Measurements from ENCODE around the gene ATP2C2.

Gene ATP2C2

DNA sequence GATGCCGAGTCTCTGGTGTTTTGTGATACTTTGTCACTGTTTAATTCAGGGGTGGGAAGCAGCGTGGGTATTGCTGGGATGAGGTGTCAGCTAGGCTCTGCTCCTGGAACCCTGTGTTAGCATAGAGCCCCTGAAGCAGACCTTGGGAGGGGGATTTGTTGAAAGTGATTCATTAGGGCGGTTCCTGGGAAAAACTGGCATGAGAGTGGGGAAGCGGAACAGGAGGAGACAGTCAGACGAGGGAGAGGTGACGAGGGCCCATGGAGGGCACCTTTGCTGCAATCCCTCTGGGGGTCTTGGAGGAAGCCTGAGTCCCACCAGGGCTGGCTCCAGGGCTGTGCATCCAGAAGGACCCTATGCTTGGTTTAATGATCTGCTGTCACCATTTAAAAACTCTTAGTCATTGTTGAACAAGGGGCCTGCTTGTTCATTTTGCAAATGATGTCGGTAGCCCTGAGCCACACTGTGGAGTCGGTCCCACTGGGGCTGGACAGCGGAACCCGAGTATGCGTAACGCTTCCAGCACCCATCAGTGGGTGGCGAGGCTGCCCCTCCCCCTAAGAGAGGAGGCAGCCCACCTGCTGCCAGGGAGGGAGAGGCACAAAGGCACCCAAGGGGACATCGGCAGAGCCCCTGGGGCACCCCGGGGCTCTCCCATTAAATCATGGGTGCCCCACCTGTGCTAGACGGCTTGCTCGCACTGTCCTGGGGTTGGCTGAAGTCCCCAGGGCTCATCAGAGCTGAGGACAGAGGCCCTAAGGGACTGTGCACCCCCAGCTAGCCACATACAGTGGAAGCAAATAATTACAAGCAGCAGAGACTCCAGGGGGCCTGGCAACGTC, 38.3 kb upstream of the ATP2C2 start:
- H3K27ac ChIP-seq (ENCODE audit: low read depth, low read length), result no peak overlapping the region
- no peaks in the 10 kb centered on the region for H3F3A ChIP-seq (ENCODE audit: insufficient read depth)
- H4K20me1 ChIP-seq (ENCODE audit: low read depth, low read length), result no peaks in the 10 kb centered on the region
- H3K9me3 ChIP-seq (ENCODE audit: insufficient read depth, low read length), result no peaks in the 10 kb centered on the region
- no peaks in the 10 kb centered on the region for H3K9me2 ChIP-seq (replicated peaks; ENCODE audit: insufficient read depth, low read length)
- H3K27me3 ChIP-seq (ENCODE audit: low read length), result no peaks in the 10 kb centered on the region
- no peak overlapping the region for H2AFZ ChIP-seq (ENCODE audit: low read depth, low read length, severe bottlenecking)
- H3K4me2 ChIP-seq (ENCODE audit: low read depth, low read length, poor library complexity, severe bottlenecking), result no peak overlapping the region
- H3K4me3 ChIP-seq (ENCODE audit: insufficient read depth, low read length, poor library complexity, severe bottlenecking), result no peak overlapping the region
- no peaks in the 10 kb centered on the region for H3K36me3 ChIP-seq (ENCODE audit: low read length)
- no peak for TF ChIP-seq EZH2phosphoT487 (conservative IDR thresholded peaks at IDR 0.05; ENCODE audit: low read length)
- TF ChIP-seq, protein P1, sequence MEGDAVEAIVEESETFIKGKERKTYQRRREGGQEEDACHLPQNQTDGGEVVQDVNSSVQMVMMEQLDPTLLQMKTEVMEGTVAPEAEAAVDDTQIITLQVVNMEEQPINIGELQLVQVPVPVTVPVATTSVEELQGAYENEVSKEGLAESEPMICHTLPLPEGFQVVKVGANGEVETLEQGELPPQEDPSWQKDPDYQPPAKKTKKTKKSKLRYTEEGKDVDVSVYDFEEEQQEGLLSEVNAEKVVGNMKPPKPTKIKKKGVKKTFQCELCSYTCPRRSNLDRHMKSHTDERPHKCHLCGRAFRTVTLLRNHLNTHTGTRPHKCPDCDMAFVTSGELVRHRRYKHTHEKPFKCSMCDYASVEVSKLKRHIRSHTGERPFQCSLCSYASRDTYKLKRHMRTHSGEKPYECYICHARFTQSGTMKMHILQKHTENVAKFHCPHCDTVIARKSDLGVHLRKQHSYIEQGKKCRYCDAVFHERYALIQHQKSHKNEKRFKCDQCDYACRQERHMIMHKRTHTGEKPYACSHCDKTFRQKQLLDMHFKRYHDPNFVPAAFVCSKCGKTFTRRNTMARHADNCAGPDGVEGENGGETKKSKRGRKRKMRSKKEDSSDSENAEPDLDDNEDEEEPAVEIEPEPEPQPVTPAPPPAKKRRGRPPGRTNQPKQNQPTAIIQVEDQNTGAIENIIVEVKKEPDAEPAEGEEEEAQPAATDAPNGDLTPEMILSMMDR (IDR thresholded peaks at IDR 0.05; ENCODE audit: insufficient read depth, low read length, poor library complexity, severe bottlenecking), result no peak
- no peak overlapping the region for H3K9ac ChIP-seq (ENCODE audit: low read length)
- H3K79me2 ChIP-seq (ENCODE audit: insufficient read depth, low read length), result no peaks in the 10 kb centered on the region

DNA sequence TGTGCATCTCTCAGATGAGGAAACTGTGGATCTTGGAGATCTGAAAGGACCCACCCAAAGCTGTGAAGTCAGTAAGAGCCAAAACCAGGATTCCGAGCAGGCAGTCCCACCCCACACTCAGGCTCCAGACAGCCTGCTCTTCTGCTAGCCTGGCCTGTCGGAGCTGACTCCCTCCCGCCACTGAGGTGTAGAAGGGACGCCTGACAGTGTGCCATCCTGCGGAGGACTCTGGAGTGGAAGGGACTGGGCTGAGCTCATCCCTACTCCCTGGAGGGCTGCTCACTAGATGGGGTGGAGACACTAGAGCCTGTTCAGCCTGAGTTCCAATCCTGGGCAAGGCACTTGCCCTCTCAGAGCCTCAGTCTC, 37.7 kb upstream of the ATP2C2 start:
- H3K4me3 ChIP-seq (ENCODE audit: insufficient read depth, low read length, poor library complexity, severe bottlenecking), result no peak overlapping the region
- H3K4me2 ChIP-seq (ENCODE audit: low read depth, low read length, poor library complexity, severe bottlenecking), result no peak overlapping the region
- no peaks in the 10 kb centered on the region for H4K20me1 ChIP-seq (ENCODE audit: low read depth, low read length)
- H3K9me2 ChIP-seq (replicated peaks; ENCODE audit: insufficient read depth, low read length), result no peaks in the 10 kb centered on the region
- no peak overlapping the region for H2AFZ ChIP-seq (ENCODE audit: low read depth, low read length, severe bottlenecking)
- no peaks in the 10 kb centered on the region for H3F3A ChIP-seq (ENCODE audit: insufficient read depth)
- no peaks in the 10 kb centered on the region for H3K9me3 ChIP-seq (ENCODE audit: insufficient read depth, low read length)
- TF ChIP-seq EZH2phosphoT487 (conservative IDR thresholded peaks at IDR 0.05; ENCODE audit: low read length), result no peak
- TF ChIP-seq, protein P1 (IDR thresholded peaks at IDR 0.05; ENCODE audit: insufficient read depth, low read length, poor library complexity, severe bottlenecking), result no peak
- H3K36me3 ChIP-seq (ENCODE audit: low read length), result no peaks in the 10 kb centered on the region
- no peaks in the 10 kb centered on the region for H3K27me3 ChIP-seq (ENCODE audit: low read length)
- H3K9ac ChIP-seq (ENCODE audit: low read length), result no peak overlapping the region
- no peak overlapping the region for H3K27ac ChIP-seq (ENCODE audit: low read depth, low read length)
- H3K79me2 ChIP-seq (ENCODE audit: insufficient read depth, low read length), result no peaks in the 10 kb centered on the region

DNA sequence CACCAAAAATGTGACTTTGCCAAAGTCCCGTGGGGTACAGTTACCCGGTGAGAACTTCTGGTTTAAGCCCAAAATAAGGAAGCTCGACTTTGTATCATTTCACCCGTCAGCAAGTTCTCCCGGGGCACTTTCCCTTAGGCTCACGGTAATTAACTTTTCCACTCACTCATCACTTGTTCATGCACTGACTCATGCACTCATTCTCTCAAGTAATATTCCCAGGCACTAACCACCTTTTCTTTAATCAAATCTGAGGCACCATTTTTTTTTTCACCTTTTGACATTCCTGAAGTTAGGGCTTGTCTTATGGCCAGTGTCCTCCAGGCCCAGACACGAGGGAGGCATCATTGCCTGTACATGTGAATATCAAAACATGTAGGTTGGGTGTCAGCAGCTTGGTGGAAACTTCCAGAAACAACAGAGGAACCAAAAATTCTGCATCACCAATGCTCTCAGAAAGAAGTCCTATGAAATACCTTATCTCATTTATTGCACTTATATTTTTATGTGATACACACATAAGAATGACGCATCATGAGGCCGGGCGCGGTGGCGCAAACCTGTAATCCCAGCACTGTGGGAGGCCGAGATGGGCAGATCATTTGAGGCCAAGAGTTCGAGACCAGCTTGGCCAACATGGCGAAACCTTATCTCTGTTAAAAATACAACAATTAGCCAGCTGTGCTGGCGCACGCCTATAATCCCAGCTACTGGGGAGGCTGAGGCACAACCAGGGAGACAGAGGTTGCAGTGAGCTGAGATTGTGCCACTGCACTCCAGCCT, 36.1 kb upstream of the ATP2C2 start:
- H3K9me3 ChIP-seq (ENCODE audit: insufficient read depth, low read length), result no peaks in the 10 kb centered on the region
- H3K4me2 ChIP-seq (ENCODE audit: low read depth, low read length, poor library complexity, severe bottlenecking), result no peak overlapping the region
- no peaks in the 10 kb centered on the region for H3K36me3 ChIP-seq (ENCODE audit: low read length)
- H3K4me3 ChIP-seq (ENCODE audit: insufficient read depth, low read length, poor library complexity, severe bottlenecking), result no peak overlapping the region
- H3K79me2 ChIP-seq (ENCODE audit: insufficient read depth, low read length), result no peaks in the 10 kb centered on the region
- no peak for TF ChIP-seq EZH2phosphoT487 (conservative IDR thresholded peaks at IDR 0.05; ENCODE audit: low read length)
- TF ChIP-seq, protein P1 (IDR thresholded peaks at IDR 0.05; ENCODE audit: insufficient read depth, low read length, poor library complexity, severe bottlenecking), result no peak
- no peak overlapping the region for H3K27ac ChIP-seq (ENCODE audit: low read depth, low read length)
- H3F3A ChIP-seq (ENCODE audit: insufficient read depth), result no peaks in the 10 kb centered on the region
- H3K9ac ChIP-seq (ENCODE audit: low read length), result no peak overlapping the region
- no peaks in the 10 kb centered on the region for H3K27me3 ChIP-seq (ENCODE audit: low read length)
- H3K9me2 ChIP-seq (replicated peaks; ENCODE audit: insufficient read depth, low read length), result no peaks in the 10 kb centered on the region
- H2AFZ ChIP-seq (ENCODE audit: low read depth, low read length, severe bottlenecking), result no peak overlapping the region
- H4K20me1 ChIP-seq (ENCODE audit: low read depth, low read length), result no peaks in the 10 kb centered on the region

Data from SU-DHL-6 (cell line).